GM23248 (cell line): ENCODE data around the gene BRWD1. TPM values are rescaled to one million over a fixed set of nuclear protein-coding genes. Genes with fewer than 3 reads are reported as not detected.

Experiments
- DNase-seq: peaks from one replicate; pipeline ENCODE4 v3.0.0-alpha.2; 2015
- H2AFZ ChIP-seq: fragments of 200-600 bp; sonication (generic); 2 replicates; pipeline ENCODE4 v1.6.1; 2016; ENCODE audit warnings: antibody characterized with exemption
- H3F3A ChIP-seq: fragments of 200-600 bp; sonication (generic); 2 replicates; pipeline ENCODE4 v1.6.1; 2016; ENCODE audit warnings: mild to moderate bottlenecking, antibody characterized with exemption, mixed run types; ENCODE audit not compliant: insufficient read depth
- H3K27ac ChIP-seq: fragments of 200-600 bp; sonication (generic); 2 replicates; pipeline ENCODE4 v1.5.1; 2016; ENCODE audit warnings: mild to moderate bottlenecking
- H3K27me3 ChIP-seq: fragments of 200-600 bp; sonication (generic); replicated peaks from 2 replicates; pipeline ENCODE4 v1.6.1; 2016; ENCODE audit warnings: mild to moderate bottlenecking; ENCODE audit not compliant: insufficient read depth
- H3K36me3 ChIP-seq: fragments of 200-600 bp; sonication (generic); 2 replicates; pipeline ENCODE4 v1.6.1; 2016; ENCODE audit warnings: low read depth, mild to moderate bottlenecking
- H3K4me1 ChIP-seq: fragments of 200-600 bp; sonication (generic); 2 replicates; pipeline ENCODE4 v1.6.1; 2016; ENCODE audit warnings: mild to moderate bottlenecking; ENCODE audit not compliant: insufficient read depth
- H3K4me2 ChIP-seq: fragments of 200-600 bp; sonication (generic); one replicate; pipeline ENCODE4 v1.6.1; 2016; ENCODE audit warnings: mild to moderate bottlenecking; ENCODE audit not compliant: unreplicated experiment
- H3K4me3 ChIP-seq: fragments of 200-600 bp; sonication (generic); 2 replicates; pipeline ENCODE4 v1.5.1; 2016; ENCODE audit warnings: mild to moderate bottlenecking
- H3K79me2 ChIP-seq: fragments of 200-600 bp; sonication (generic); 2 replicates; pipeline ENCODE4 v1.6.1; 2016; ENCODE audit warnings: mild to moderate bottlenecking; ENCODE audit not compliant: insufficient read depth
- H3K9ac ChIP-seq: fragments of 200-600 bp; sonication (generic); 2 replicates; pipeline ENCODE4 v1.6.1; 2016; ENCODE audit warnings: mild to moderate bottlenecking
- H3K9me2 ChIP-seq: fragments of 200-600 bp; sonication (generic); 2 replicates; pipeline ENCODE4 v1.6.1; 2016; ENCODE audit warnings: mixed run types, mild to moderate bottlenecking, moderate library complexity; ENCODE audit not compliant: insufficient read depth
- H3K9me3 ChIP-seq: fragments of 200-600 bp; sonication (generic); one replicate; pipeline ENCODE4 v1.6.1; 2017; ENCODE audit warnings: low read depth
- H4K20me1 ChIP-seq: fragments of 200-600 bp; sonication (generic); 2 replicates; pipeline ENCODE4 v1.6.0; 2016; ENCODE audit not compliant: insufficient read depth
- EZH2 ChIP-seq: fragments of 200-600 bp; sonication (generic); IDR thresholded peaks from 2 replicates; pipeline ENCODE4 v1.6.1; 2018; ENCODE audit warnings: antibody characterized with exemption, mild to moderate bottlenecking; ENCODE audit not compliant: insufficient read depth, poor library complexity, severe bottlenecking
- EZH2phosphoT487 ChIP-seq: fragments of 200-600 bp; sonication (generic); IDR thresholded peaks from 2 replicates; pipeline ENCODE4 v1.6.1; 2018; ENCODE audit warnings: antibody characterized with exemption, moderate library complexity, mild to moderate bottlenecking, low read depth; ENCODE audit not compliant: insufficient read depth
- WGBS, 2 experiments: methylation state at CpG; one replicate each; pipeline ENCODE4 v1.1.6; 2015 to 2017; ENCODE audit warnings: low lambda C conversion rate in 2 of 2, low coverage in 1 of 2; ENCODE audit errors: missing lambda C conversion rate in 2 of 2; 5-methylcytosine and 5-hydroxymethylcytosine counted together
- in situ Hi-C: fragments of 300-500 bp; cut with MboI; formaldehyde crosslinking; loops from 2 replicates; pipeline ENCODE4 v1.15.0; 2020
- polyA plus RNA-seq: library from polyadenylated mRNA; unstranded; fragments of >200 nt; fragmentation: Nextera tagmentation; extraction: Ambion mirVana; gene quantifications from 2 replicates; pipeline ENCODE4 v1.2.1, GENCODE V29; 2016
- total RNA-seq: library from RNA; depleted of rRNA; stranded (reverse); fragments of >200 nt; shearing (Covaris generic); gene quantifications from 2 replicates; pipeline ENCODE4 v1.2.3, GENCODE V29; 2014

Gene BRWD1
- total and polyA plus RNA-seq, 2 experiments from 2014 or later, result 23.6 to 27.2 TPM

- Histone ChIP-seq H3K79me2 (no peaks in the 10 kb centered on the region), H3K9ac (no peak overlapping the region), H2AFZ (no peak overlapping the region), H3K27me3 (no peaks in the 10 kb centered on the region), H3K9me3 (no peaks in the 10 kb centered on the region), H3K4me1 (peaks cover 6% of the 10 kb centered on the region), H4K20me1 (no peaks in the 10 kb centered on the region), H3K27ac (no peak overlapping the region), H3K9me2 (no peaks in the 10 kb centered on the region), H3K4me2 (no peak overlapping the region), H3K4me3 (no peak overlapping the region), H3F3A (peaks cover 9% of the 10 kb centered on the region), H3K36me3 (no peaks in the 10 kb centered on the region)
- DNase-seq, result no peak
- TF ChIP-seq EZH2, result no peak
- no peak for TF ChIP-seq EZH2phosphoT487
- 75 to 81% methylated on average over 7 of the region's 7 CpGs for WGBS, 2 experiments
- in situ Hi-C loops, result no loop called here
These were observed 13.3 kb upstream of the BRWD1 start for GRCh38 chr21:39326607-39327307.

GRCh38 chr21:39325458-39325857 lies 12.0 kb upstream of the BRWD1 start:
- H4K20me1 ChIP-seq, result no peaks in the 10 kb centered on the region
- no peaks in the 10 kb centered on the region for H3K9me3 ChIP-seq
- TF ChIP-seq EZH2 (no peak), EZH2phosphoT487 (no peak)
- 88 to 93% methylated on average over 4 of the region's 4 CpGs for WGBS, 2 experiments
- no peaks in the 10 kb centered on the region for H3K27me3 ChIP-seq
- H2AFZ ChIP-seq, result no peak overlapping the region
- peaks cover 11% of the 10 kb centered on the region for H3K4me1 ChIP-seq
- H3K27ac ChIP-seq, result no peak overlapping the region
- H3K9ac ChIP-seq, result no peak overlapping the region
- H3K36me3 ChIP-seq, result no peaks in the 10 kb centered on the region
- peaks cover 11% of the 10 kb centered on the region for H3F3A ChIP-seq
- H3K79me2 ChIP-seq, result no peaks in the 10 kb centered on the region
- H3K4me2 ChIP-seq, result no peak overlapping the region
- in situ Hi-C loops, result no loop called here
- DNase-seq, result no peak
- no peak overlapping the region for H3K4me3 ChIP-seq
- H3K9me2 ChIP-seq, result no peaks in the 10 kb centered on the region

GRCh38 chr21:39321424-39321823 lies 8.0 kb upstream of the BRWD1 start:
- no peak for DNase-seq
- TF ChIP-seq EZH2phosphoT487, result no peak
- TF ChIP-seq EZH2, result no peak
- H3K9me2 ChIP-seq, result no peaks in the 10 kb centered on the region
- in situ Hi-C loops, result no loop called here
- H3K79me2 ChIP-seq, result no peaks in the 10 kb centered on the region
- WGBS, 2 experiments, result 80 to 82% methylated on average over 6 of the region's 6 CpGs
- peak overlapping the region; percentile 40 for H3K27ac ChIP-seq
- no peak overlapping the region for H3K9ac ChIP-seq
- peaks cover 29% of the 10 kb centered on the region for H3K4me1 ChIP-seq
- peak overlapping the region; percentile 7; the same call in 1 of the 2 replicates for H2AFZ ChIP-seq
- no peak overlapping the region for H3K4me2 ChIP-seq
- H3K4me3 ChIP-seq, result peak overlapping the region; percentile 9; the same call in 1 of the 2 replicates
- no peaks in the 10 kb centered on the region for H4K20me1 ChIP-seq
- no peaks in the 10 kb centered on the region for H3K36me3 ChIP-seq
- H3K9me3 ChIP-seq, result no peaks in the 10 kb centered on the region
- H3K27me3 ChIP-seq, result no peaks in the 10 kb centered on the region
- H3F3A ChIP-seq, result peaks cover 23% of the 10 kb centered on the region

- H3F3A ChIP-seq, result peaks cover 28% of the 10 kb centered on the region
- peak overlapping the region; percentile 11; the same call in 1 of the 2 replicates for H3K9ac ChIP-seq
- H3K4me2 ChIP-seq, result peak overlapping the region; percentile 58
- no peaks in the 10 kb centered on the region for H3K79me2 ChIP-seq
- no peaks in the 10 kb centered on the region for H3K9me3 ChIP-seq
- H4K20me1 ChIP-seq, result no peaks in the 10 kb centered on the region
- WGBS, 2 experiments, result 8 to 12% methylated on average over 3 of the region's 3 CpGs
- TF ChIP-seq EZH2phosphoT487 (no peak), EZH2 (no peak)
- H3K27me3 ChIP-seq, result no peaks in the 10 kb centered on the region
- no peaks in the 10 kb centered on the region for H3K9me2 ChIP-seq
- DNase-seq, result peak; percentile 71
- peaks cover 42% of the 10 kb centered on the region for H3K4me1 ChIP-seq
- no peaks in the 10 kb centered on the region for H3K36me3 ChIP-seq
- peak overlapping the region; percentile 64 for H3K27ac ChIP-seq
- H2AFZ ChIP-seq, result peak overlapping the region; percentile 70
- no peak overlapping the region for H3K4me3 ChIP-seq
- in situ Hi-C loops, result no loop called here
These were observed 6.4 kb upstream of the BRWD1 start for GRCh38 chr21:39319814-39320332.
